GM13977 (cell line): ENCODE measurements around the gene MRPL43.

Experiments
- DNase-seq: peaks from one replicate; pipeline ENCODE4 v3.0.0; 2012; ENCODE audit warnings: low spot score
- CTCF ChIP-seq: IDR thresholded peaks from 2 replicates; pipeline ENCODE4 v1.5.1; 2012; ENCODE audit warnings: mild to moderate bottlenecking, control low read depth; ENCODE audit not compliant: insufficient read depth; ENCODE audit errors: extremely low read depth, missing control alignments
- in situ Hi-C: fragments of 300-500 bp; cut with MboI; formaldehyde crosslinking; loops from one replicate; pipeline ENCODE4 v1.12.0; 2022; ENCODE audit warnings: low sequenced_read_pairs, low pct_unique_long_range_greater_than_20kb, mixed read lengths, inconsistent platforms; ENCODE audit not compliant: unreplicated experiment

Gene MRPL43

GRCh38 chr10:100948916-100949315 is 38.4 kb downstream of the MRPL43 start:
- in situ Hi-C loops, result no loop called here
- no peak for TF ChIP-seq CTCF

GRCh38 chr10:100945754-100946153 is 41.5 kb downstream of the MRPL43 start:
- DNase-seq, result no peak
- TF ChIP-seq CTCF, result no peak
- in situ Hi-C loops, result no loop called here

More at GRCh38 chr10:100948916-100949315, 38.4 kb downstream of the MRPL43 start:
- DNase-seq, result no peak

- in situ Hi-C loops, result no loop called here
- no peak for DNase-seq
- no peak for TF ChIP-seq CTCF
These were observed 43.8 kb downstream of the MRPL43 start for GRCh38 chr10:100943508-100943907.

GRCh38 chr10:100942229-100942628 is 45.1 kb downstream of the MRPL43 start:
- no peak for TF ChIP-seq CTCF
- DNase-seq, result no peak
- in situ Hi-C loops, result no loop called here

GRCh38 chr10:100939763-100940344 is 47.4 kb downstream of the MRPL43 start:
- in situ Hi-C loops, result no loop called here
- no peak for TF ChIP-seq CTCF
- DNase-seq, result no peak
